Measurements from ENCODE around the gene SARM1. TPM values are rescaled to one million over a fixed set of nuclear protein-coding genes. Genes with fewer than 3 reads are reported as not detected.

The SARM1 gene
- total and polyA plus RNA-seq, 2 of the 13 experiments (the other 11 are each of a cell fraction or from before 2014, with no cell fraction given) = 0.73 to 0.86 TPM

DNA sequence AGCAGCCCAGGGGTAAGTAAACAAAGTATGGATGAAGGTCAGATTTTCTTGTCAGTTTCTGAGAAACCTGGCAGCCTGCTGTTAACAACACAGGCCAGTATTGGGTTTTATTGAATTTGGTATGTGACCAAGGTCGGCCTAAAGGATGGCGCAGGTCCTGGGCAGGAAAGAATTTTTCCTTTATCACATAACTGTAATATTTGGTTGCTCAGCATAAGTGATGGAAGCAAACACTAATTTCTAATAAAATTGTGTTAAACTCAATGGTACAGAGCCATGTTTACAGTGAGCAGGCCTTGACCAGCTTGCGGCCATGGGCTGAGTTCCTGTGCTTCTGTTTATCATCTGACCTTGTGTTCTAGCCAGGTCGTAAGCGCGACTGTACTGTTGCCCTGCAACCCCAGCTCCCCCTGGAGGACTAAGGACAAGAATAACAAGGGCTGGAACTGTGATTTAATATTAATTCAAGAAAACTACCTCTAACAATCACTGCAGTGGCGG is 24.7 kb upstream of the SARM1 start (continued):
- TF ChIP-seq, protein P1, sequence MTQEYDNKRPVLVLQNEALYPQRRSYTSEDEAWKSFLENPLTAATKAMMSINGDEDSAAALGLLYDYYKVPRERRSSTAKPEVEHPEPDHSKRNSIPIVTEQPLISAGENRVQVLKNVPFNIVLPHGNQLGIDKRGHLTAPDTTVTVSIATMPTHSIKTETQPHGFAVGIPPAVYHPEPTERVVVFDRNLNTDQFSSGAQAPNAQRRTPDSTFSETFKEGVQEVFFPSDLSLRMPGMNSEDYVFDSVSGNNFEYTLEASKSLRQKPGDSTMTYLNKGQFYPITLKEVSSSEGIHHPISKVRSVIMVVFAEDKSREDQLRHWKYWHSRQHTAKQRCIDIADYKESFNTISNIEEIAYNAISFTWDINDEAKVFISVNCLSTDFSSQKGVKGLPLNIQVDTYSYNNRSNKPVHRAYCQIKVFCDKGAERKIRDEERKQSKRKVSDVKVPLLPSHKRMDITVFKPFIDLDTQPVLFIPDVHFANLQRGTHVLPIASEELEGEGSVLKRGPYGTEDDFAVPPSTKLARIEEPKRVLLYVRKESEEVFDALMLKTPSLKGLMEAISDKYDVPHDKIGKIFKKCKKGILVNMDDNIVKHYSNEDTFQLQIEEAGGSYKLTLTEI (CRISPR knock-in tag; conservative IDR thresholded peaks at IDR 0.05) = no peak
- TF ChIP-seq SMC3 (IDR thresholded peaks at IDR 0.05; ENCODE audit: low read length) (peak; percentile 74), MIXL1 (CRISPR knock-in tag; IDR thresholded peaks at IDR 0.05) (peak; percentile 58; the same call in 1 of the 2 replicates), PHF21A (CRISPR knock-in tag; IDR thresholded peaks at IDR 0.05) (peak; percentile 51; the same call in 1 of the 2 replicates)

DNA sequence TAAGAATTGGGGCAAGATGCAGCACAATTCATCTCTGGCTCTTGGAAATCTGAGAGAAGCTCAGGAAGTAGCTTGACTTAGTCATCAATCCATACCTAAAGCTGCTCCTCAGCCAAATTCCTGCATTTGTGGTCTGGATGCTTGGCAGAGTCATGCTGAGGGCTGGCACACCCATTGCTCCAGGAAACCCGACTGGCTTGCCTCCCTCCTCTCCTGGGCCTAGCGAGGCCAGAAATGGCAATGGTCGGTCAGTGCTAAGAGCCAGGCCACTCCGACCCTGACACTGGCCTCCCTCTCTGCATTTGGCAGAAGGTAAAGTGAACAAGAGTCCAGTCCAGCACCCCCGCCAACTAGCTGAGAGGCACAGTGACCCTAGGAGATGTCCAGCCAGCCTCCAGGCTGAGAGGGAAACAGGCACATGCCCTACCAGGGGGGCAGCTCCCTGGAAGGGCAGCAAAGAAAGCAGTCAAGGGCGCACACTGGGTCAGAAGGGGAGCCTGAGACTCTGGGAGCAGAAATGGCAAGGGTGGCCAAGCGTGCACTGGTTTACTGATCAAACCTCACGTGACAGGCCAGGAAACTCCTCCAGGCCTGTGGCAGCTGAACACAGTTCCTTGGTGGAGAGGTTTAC is 24.1 kb upstream of the SARM1 start:
- Histone ChIP-seq H3K27me3 (ENCODE audit: control insufficient read depth in 1 of 2, insufficient read depth in 2 of 2, low read length in 2 of 2) (no peaks in the 10 kb centered on the region), H2AFZ (ENCODE audit: low read length) (no peak overlapping the region), H3K4me2 (ENCODE audit: low read depth, low read length) (peak overlapping the region; percentile 21; the same call in 1 of the 2 replicates), H4K20me1 (ENCODE audit: insufficient read depth, low read length) (no peaks in the 10 kb centered on the region), H3K79me2 (ENCODE audit: insufficient read depth, low read length) (no peaks in the 10 kb centered on the region), H3K9ac (ENCODE audit: insufficient read depth, low read depth, low read length) (no peak overlapping the region), H3K4me3 (replicated peaks in 1 of 3; ENCODE audit: insufficient read depth in 1 of 3, low read depth in 2 of 3, low read length in 3 of 3) (no peak overlapping the region), H3K36me3 (replicated peaks in 1 of 2; ENCODE audit: control insufficient read depth in 1 of 2, insufficient read depth in 2 of 2, low read length in 2 of 2) (peaks cover 28 to 70% of the 10 kb centered on the region in 2 experiments), H3K9me3 (ENCODE audit: low read length) (no peaks in the 10 kb centered on the region), H3K27ac (ENCODE audit: extremely low read length, insufficient read depth, low read length) (peak overlapping the region; percentile 43), H3K4me1 (ENCODE audit: insufficient read depth, low read length) (peaks cover 26% of the 10 kb centered on the region)
- TSS peak; percentile 16 for BruUV-seq (replicated peaks)
- ChIA-PET POLR2A (interaction anchor here (0.9 to 5.7 kb wide), 9 partner anchors 10 to 141 kb away, joined by 3 to 68 read pairs (median 7); partner anchors contain the start of genes IFT20, POLDIP2, SLC46A1 and TMEM97), CTCF (ENCODE audit: low intra/inter-chr PET ratio, low total read pairs) (interaction anchor here (0.8 kb wide), 1 partner anchor 108 kb away, joined by 3 read pairs; no protein-coding TSS in a partner anchor)
- FAIRE-seq (no peak), ATAC-seq (no peak; the same call in 1 of the 3 replicates), DNase-seq (ENCODE audit: low spot score) (no peak)
- in situ Hi-C loops (cut with HindIII; ENCODE audit: extremely low pct_ligation_motif_present, low pct_unique_long_range_greater_than_20kb) (no loop called here), intact Hi-C loops (cut with micrococcal nuclease; ENCODE audit: unreplicated experiment) (loop anchor here (5.0 kb wide), 1 partner anchor 115 kb away; no protein-coding TSS in a partner anchor)
- 97% methylated on average over 5 of the region's 8 CpGs for WGBS (ENCODE audit: low lambda C conversion rate)
- TF ChIP-seq ZNF264 (CRISPR knock-in tag; IDR thresholded peaks at IDR 0.05) = no peak
- no peak for TF ChIP-seq KAT2B (IDR thresholded peaks at IDR 0.05; ENCODE audit: borderline replicate concordance, low read depth, low read length)
- TF ChIP-seq, protein P2, sequence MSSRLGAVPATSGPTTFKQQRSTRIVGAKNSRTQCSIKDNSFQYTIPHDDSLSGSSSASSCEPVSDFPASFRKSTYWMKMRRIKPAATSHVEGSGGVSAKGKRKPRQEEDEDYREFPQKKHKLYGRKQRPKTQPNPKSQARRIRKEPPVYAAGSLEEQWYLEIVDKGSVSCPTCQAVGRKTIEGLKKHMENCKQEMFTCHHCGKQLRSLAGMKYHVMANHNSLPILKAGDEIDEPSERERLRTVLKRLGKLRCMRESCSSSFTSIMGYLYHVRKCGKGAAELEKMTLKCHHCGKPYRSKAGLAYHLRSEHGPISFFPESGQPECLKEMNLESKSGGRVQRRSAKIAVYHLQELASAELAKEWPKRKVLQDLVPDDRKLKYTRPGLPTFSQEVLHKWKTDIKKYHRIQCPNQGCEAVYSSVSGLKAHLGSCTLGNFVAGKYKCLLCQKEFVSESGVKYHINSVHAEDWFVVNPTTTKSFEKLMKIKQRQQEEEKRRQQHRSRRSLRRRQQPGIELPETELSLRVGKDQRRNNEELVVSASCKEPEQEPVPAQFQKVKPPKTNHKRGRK (CRISPR knock-in tag; IDR thresholded peaks at IDR 0.05) = no peak
- TF ChIP-seq, protein P3, sequence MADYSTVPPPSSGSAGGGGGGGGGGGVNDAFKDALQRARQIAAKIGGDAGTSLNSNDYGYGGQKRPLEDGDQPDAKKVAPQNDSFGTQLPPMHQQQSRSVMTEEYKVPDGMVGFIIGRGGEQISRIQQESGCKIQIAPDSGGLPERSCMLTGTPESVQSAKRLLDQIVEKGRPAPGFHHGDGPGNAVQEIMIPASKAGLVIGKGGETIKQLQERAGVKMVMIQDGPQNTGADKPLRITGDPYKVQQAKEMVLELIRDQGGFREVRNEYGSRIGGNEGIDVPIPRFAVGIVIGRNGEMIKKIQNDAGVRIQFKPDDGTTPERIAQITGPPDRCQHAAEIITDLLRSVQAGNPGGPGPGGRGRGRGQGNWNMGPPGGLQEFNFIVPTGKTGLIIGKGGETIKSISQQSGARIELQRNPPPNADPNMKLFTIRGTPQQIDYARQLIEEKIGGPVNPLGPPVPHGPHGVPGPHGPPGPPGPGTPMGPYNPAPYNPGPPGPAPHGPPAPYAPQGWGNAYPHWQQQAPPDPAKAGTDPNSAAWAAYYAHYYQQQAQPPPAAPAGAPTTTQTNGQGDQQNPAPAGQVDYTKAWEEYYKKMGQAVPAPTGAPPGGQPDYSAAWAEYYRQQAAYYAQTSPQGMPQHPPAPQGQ (CRISPR knock-in tag; IDR thresholded peaks at IDR 0.05; ENCODE audit: borderline replicate concordance) = no peak
- TF ChIP-seq, protein P4, sequence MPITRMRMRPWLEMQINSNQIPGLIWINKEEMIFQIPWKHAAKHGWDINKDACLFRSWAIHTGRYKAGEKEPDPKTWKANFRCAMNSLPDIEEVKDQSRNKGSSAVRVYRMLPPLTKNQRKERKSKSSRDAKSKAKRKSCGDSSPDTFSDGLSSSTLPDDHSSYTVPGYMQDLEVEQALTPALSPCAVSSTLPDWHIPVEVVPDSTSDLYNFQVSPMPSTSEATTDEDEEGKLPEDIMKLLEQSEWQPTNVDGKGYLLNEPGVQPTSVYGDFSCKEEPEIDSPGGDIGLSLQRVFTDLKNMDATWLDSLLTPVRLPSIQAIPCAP (CRISPR knock-in tag; IDR thresholded peaks at IDR 0.05; ENCODE audit: low read depth) = no peak
- no peak for TF ChIP-seq ZNF432 (CRISPR knock-in tag; IDR thresholded peaks at IDR 0.05; ENCODE audit: borderline replicate concordance)
- no peak for TF ChIP-seq RAD21 (CRISPR knock-in tag; IDR thresholded peaks at IDR 0.05)
- TF ChIP-seq FLYWCH1 (CRISPR knock-in tag; IDR thresholded peaks at IDR 0.05) = no peak
- no peak for TF ChIP-seq SP1 (IDR thresholded peaks at IDR 0.05)
- no peak for TF ChIP-seq SP1 (CRISPR knock-in tag; IDR thresholded peaks at IDR 0.05)
- TF ChIP-seq SMC3 (IDR thresholded peaks at IDR 0.05; ENCODE audit: low read length) = no peak
- TF ChIP-seq ZNF333 (CRISPR knock-in tag; IDR thresholded peaks at IDR 0.05; ENCODE audit: borderline replicate concordance) = no peak
- TF ChIP-seq TCF7 (IDR thresholded peaks at IDR 0.05; ENCODE audit: low read depth) = no peak
